ENCODE data around the gene SETDB1. TPM values are rescaled to one million over a fixed set of nuclear protein-coding genes. Genes with fewer than 3 reads are reported as not detected.

SETDB1 gene
- total and polyA plus RNA-seq, 2 of the 13 experiments (the other 11 are each of a cell fraction or from before 2014, with no cell fraction given) = 33.1 to 34.6 TPM

DNA sequence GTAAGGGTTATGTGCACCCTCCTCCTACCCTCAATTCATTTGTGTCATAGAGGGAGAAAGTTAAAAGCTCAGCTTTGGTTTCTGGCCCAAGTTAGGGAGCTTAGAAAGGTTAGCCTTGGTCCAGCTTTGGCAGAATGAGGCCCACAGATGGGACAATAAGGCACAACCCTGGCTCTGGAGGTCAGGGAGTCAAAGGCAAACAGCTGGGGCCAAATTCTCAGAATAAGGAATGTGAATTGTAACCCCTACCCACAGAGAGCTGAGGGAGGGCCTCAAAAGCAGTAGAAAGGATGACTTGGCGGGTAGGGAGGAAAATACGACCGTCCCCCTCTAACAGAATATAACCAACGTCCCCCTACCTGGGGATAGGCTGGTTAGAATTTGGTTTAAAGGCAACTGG is 39.4 kb downstream of the SETDB1 start:
- H3K4me2 ChIP-seq (ENCODE audit: low read depth, low read length) = no peak overlapping the region
- H2AFZ ChIP-seq (ENCODE audit: low read length) = no peak overlapping the region
- no peak for ATAC-seq
- H3K79me2 ChIP-seq (ENCODE audit: insufficient read depth, low read length) = peaks cover 24% of the 10 kb centered on the region
- intact Hi-C loops (cut with micrococcal nuclease; ENCODE audit: unreplicated experiment) (no loop called here), in situ Hi-C loops (cut with HindIII; ENCODE audit: extremely low pct_ligation_motif_present, low pct_unique_long_range_greater_than_20kb) (no loop called here)
- H3K27me3 ChIP-seq (ENCODE audit: control insufficient read depth in 1 of 2, insufficient read depth in 2 of 2, low read length in 2 of 2) = no peaks in the 10 kb centered on the region
- peaks cover 41 to 76% of the 10 kb centered on the region in 2 experiments for H3K36me3 ChIP-seq (replicated peaks in 1 of 2; ENCODE audit: control insufficient read depth in 1 of 2, insufficient read depth in 2 of 2, low read length in 2 of 2)
- BruUV-seq (replicated peaks) = no TSS peak
- H3K27ac ChIP-seq (ENCODE audit: extremely low read length, insufficient read depth, low read length) = no peak overlapping the region
- peaks cover 35% of the 10 kb centered on the region for H3K4me1 ChIP-seq (ENCODE audit: insufficient read depth, low read length)
- H3K9me3 ChIP-seq (ENCODE audit: low read length) = no peaks in the 10 kb centered on the region
- H3K4me3 ChIP-seq (replicated peaks in 1 of 3; ENCODE audit: insufficient read depth in 1 of 3, low read depth in 2 of 3, low read length in 3 of 3) = no peak overlapping the region
- POLR2A ChIA-PET = interaction anchor here (0.9 to 2.4 kb wide), 4 partner anchors 9 to 16 kb away, joined by 3 to 12 read pairs (median 4); partner anchors contain the start of genes ANXA9 and CERS2
- H4K20me1 ChIP-seq (ENCODE audit: insufficient read depth, low read length) = peaks cover 24% of the 10 kb centered on the region
- DNase-seq (ENCODE audit: low spot score) = no peak
- no peak overlapping the region for H3K9ac ChIP-seq (ENCODE audit: insufficient read depth, low read depth, low read length)
- FAIRE-seq = no peak
- CTCF ChIA-PET (ENCODE audit: low intra/inter-chr PET ratio, low total read pairs) = no interaction called here
- 99% methylated on average over 4 of the region's 4 CpGs for WGBS (ENCODE audit: low lambda C conversion rate)
- no peak for TF ChIP-seq ZNF737 (CRISPR knock-in tag; IDR thresholded peaks at IDR 0.05; ENCODE audit: borderline replicate concordance)
- no peak for TF ChIP-seq YEATS4 (CRISPR knock-in tag; IDR thresholded peaks at IDR 0.05; ENCODE audit: borderline replicate concordance)
- no peak for TF ChIP-seq ZNF260 (CRISPR knock-in tag; IDR thresholded peaks at IDR 0.05; ENCODE audit: borderline replicate concordance, low read depth)
- TF ChIP-seq EZH2 (conservative IDR thresholded peaks at IDR 0.05; ENCODE audit: low read depth, low read length) = no peak
- no peak for TF ChIP-seq ZNF124 (CRISPR knock-in tag; IDR thresholded peaks at IDR 0.05)
- TF ChIP-seq RFX3 (CRISPR knock-in tag; IDR thresholded peaks at IDR 0.05) = no peak
- TF ChIP-seq, protein P1, sequence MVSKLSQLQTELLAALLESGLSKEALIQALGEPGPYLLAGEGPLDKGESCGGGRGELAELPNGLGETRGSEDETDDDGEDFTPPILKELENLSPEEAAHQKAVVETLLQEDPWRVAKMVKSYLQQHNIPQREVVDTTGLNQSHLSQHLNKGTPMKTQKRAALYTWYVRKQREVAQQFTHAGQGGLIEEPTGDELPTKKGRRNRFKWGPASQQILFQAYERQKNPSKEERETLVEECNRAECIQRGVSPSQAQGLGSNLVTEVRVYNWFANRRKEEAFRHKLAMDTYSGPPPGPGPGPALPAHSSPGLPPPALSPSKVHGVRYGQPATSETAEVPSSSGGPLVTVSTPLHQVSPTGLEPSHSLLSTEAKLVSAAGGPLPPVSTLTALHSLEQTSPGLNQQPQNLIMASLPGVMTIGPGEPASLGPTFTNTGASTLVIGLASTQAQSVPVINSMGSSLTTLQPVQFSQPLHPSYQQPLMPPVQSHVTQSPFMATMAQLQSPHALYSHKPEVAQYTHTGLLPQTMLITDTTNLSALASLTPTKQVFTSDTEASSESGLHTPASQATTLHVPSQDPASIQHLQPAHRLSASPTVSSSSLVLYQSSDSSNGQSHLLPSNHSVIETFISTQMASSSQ (IDR thresholded peaks at IDR 0.05; ENCODE audit: low read depth) = no peak
- TF ChIP-seq, protein P1 (CRISPR knock-in tag; IDR thresholded peaks at IDR 0.05; ENCODE audit: borderline replicate concordance) = no peak
- TF ChIP-seq RBFOX2 (IDR thresholded peaks at IDR 0.05; ENCODE audit: low read depth, low read length) = 0 out of 2 replicates have a peak, but pooled peaks have one; percentile 26
- TF ChIP-seq, protein P2, sequence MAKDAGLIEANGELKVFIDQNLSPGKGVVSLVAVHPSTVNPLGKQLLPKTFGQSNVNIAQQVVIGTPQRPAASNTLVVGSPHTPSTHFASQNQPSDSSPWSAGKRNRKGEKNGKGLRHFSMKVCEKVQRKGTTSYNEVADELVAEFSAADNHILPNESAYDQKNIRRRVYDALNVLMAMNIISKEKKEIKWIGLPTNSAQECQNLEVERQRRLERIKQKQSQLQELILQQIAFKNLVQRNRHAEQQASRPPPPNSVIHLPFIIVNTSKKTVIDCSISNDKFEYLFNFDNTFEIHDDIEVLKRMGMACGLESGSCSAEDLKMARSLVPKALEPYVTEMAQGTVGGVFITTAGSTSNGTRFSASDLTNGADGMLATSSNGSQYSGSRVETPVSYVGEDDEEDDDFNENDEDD (CRISPR knock-in tag; IDR thresholded peaks at IDR 0.05; ENCODE audit: borderline replicate concordance) = no peak
- TF ChIP-seq ZNF879 (CRISPR knock-in tag; IDR thresholded peaks at IDR 0.05) = no peak
- peak; percentile 11 for TF ChIP-seq RBM22 (optimal IDR thresholded peaks at IDR 0.05; ENCODE audit: low read length)
- TF ChIP-seq, protein P3, sequence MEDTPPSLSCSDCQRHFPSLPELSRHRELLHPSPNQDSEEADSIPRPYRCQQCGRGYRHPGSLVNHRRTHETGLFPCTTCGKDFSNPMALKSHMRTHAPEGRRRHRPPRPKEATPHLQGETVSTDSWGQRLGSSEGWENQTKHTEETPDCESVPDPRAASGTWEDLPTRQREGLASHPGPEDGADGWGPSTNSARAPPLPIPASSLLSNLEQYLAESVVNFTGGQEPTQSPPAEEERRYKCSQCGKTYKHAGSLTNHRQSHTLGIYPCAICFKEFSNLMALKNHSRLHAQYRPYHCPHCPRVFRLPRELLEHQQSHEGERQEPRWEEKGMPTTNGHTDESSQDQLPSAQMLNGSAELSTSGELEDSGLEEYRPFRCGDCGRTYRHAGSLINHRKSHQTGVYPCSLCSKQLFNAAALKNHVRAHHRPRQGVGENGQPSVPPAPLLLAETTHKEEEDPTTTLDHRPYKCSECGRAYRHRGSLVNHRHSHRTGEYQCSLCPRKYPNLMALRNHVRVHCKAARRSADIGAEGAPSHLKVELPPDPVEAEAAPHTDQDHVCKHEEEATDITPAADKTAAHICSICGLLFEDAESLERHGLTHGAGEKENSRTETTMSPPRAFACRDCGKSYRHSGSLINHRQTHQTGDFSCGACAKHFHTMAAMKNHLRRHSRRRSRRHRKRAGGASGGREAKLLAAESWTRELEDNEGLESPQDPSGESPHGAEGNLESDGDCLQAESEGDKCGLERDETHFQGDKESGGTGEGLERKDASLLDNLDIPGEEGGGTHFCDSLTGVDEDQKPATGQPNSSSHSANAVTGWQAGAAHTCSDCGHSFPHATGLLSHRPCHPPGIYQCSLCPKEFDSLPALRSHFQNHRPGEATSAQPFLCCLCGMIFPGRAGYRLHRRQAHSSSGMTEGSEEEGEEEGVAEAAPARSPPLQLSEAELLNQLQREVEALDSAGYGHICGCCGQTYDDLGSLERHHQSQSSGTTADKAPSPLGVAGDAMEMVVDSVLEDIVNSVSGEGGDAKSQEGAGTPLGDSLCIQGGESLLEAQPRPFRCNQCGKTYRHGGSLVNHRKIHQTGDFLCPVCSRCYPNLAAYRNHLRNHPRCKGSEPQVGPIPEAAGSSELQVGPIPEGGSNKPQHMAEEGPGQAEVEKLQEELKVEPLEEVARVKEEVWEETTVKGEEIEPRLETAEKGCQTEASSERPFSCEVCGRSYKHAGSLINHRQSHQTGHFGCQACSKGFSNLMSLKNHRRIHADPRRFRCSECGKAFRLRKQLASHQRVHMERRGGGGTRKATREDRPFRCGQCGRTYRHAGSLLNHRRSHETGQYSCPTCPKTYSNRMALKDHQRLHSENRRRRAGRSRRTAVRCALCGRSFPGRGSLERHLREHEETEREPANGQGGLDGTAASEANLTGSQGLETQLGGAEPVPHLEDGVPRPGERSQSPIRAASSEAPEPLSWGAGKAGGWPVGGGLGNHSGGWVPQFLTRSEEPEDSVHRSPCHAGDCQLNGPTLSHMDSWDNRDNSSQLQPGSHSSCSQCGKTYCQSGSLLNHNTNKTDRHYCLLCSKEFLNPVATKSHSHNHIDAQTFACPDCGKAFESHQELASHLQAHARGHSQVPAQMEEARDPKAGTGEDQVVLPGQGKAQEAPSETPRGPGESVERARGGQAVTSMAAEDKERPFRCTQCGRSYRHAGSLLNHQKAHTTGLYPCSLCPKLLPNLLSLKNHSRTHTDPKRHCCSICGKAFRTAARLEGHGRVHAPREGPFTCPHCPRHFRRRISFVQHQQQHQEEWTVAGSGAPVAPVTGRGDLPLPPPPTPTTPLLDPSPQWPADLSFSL (CRISPR knock-in tag; IDR thresholded peaks at IDR 0.05) = no peak
- TF ChIP-seq JUND (CRISPR knock-in tag; IDR thresholded peaks at IDR 0.05) = no peak
